NT2/D1 (cell line): ENCODE measurements around the gene FBXO21.
"Not testable (repeated sequence)": the region's sequence is repeated elsewhere in the genome, so short reads cannot be mapped to it uniquely, and the experiment has no call there.

Source experiments
- DNase-seq: peaks from one replicate; pipeline ENCODE4 v3.0.0-alpha.2; 2011; ENCODE audit warnings: low read depth, low spot score
- H3K27me3 ChIP-seq: 2 replicates; pipeline ENCODE4 v1.6.0; 2011; ENCODE audit warnings: mild to moderate bottlenecking; ENCODE audit not compliant: insufficient read length, insufficient read depth
- H3K36me3 ChIP-seq: 2 replicates; pipeline ENCODE4 v1.6.1; 2011; ENCODE audit warnings: mild to moderate bottlenecking, low read length, mixed read lengths; ENCODE audit not compliant: insufficient read depth, insufficient read length
- H3K4me1 ChIP-seq: 2 replicates; pipeline ENCODE4 v1.5.1; 2011; ENCODE audit not compliant: insufficient read depth, insufficient read length
- H3K4me3 ChIP-seq: 2 replicates; pipeline ENCODE4 v1.5.1; 2011; ENCODE audit warnings: low read depth; ENCODE audit not compliant: insufficient read length
- H3K9ac ChIP-seq: 2 replicates; pipeline ENCODE4 v1.6.0; 2011; ENCODE audit warnings: low read depth; ENCODE audit not compliant: insufficient read length
- H3K9me3 ChIP-seq: 2 replicates; pipeline ENCODE4 v1.5.1; 2011; ENCODE audit warnings: mild to moderate bottlenecking, low read length; ENCODE audit not compliant: insufficient read depth
- SUZ12 ChIP-seq: IDR thresholded peaks from 2 replicates; pipeline ENCODE4 v1.6.1; 2011; ENCODE audit not compliant: insufficient read length, insufficient read depth; ENCODE audit errors: extremely low read depth
- YY1 ChIP-seq: IDR thresholded peaks from 2 replicates; pipeline ENCODE4 v1.6.1; 2011; ENCODE audit not compliant: insufficient read length, insufficient read depth
- ZNF274 ChIP-seq: IDR thresholded peaks from 2 replicates; pipeline ENCODE4 v1.6.1; 2011; ENCODE audit warnings: mild to moderate bottlenecking, low read depth, low read length

FBXO21 gene

GRCh38 chr12:117210266-117210918 is 20.1 kb upstream of the FBXO21 start:
- no peaks in the 10 kb centered on the region for H3K36me3 ChIP-seq
- no peak overlapping the region for H3K9ac ChIP-seq
- no peak for DNase-seq
- H3K4me1 ChIP-seq: peaks cover 11% of the 10 kb centered on the region
- no peaks in the 10 kb centered on the region for H3K9me3 ChIP-seq
- TF ChIP-seq ZNF274: no peak
- no peak for TF ChIP-seq SUZ12
- no peak for TF ChIP-seq YY1
- H3K4me3 ChIP-seq: no peak overlapping the region
- no peaks in the 10 kb centered on the region for H3K27me3 ChIP-seq

GRCh38 chr12:117209626-117210025 is 19.4 kb upstream of the FBXO21 start:
- no peak for TF ChIP-seq SUZ12
- TF ChIP-seq YY1: no peak
- TF ChIP-seq ZNF274: no peak
- no peaks in the 10 kb centered on the region for H3K36me3 ChIP-seq
- DNase-seq: no peak
- no peak overlapping the region for H3K9ac ChIP-seq
- no peaks in the 10 kb centered on the region for H3K9me3 ChIP-seq
- H3K27me3 ChIP-seq: no peaks in the 10 kb centered on the region
- H3K4me1 ChIP-seq: peaks cover 11% of the 10 kb centered on the region
- no peak overlapping the region for H3K4me3 ChIP-seq

- no peak overlapping the region for H3K9ac ChIP-seq
- peaks cover 11% of the 10 kb centered on the region for H3K4me1 ChIP-seq
- H3K4me3 ChIP-seq: no peak overlapping the region
- no peaks in the 10 kb centered on the region for H3K36me3 ChIP-seq
- no peak for TF ChIP-seq ZNF274
- TF ChIP-seq YY1: no peak
- TF ChIP-seq SUZ12: no peak
- no peaks in the 10 kb centered on the region for H3K9me3 ChIP-seq
- no peak for DNase-seq
- no peaks in the 10 kb centered on the region for H3K27me3 ChIP-seq
Measured at GRCh38 chr12:117208811-117209455, 18.7 kb upstream of the FBXO21 start.

- H3K36me3 ChIP-seq: no peaks in the 10 kb centered on the region
- no peak overlapping the region for H3K4me3 ChIP-seq
- no peaks in the 10 kb centered on the region for H3K27me3 ChIP-seq
- TF ChIP-seq SUZ12 (no peak), YY1 (no peak), ZNF274 (no peak)
- no peaks in the 10 kb centered on the region for H3K9me3 ChIP-seq
- H3K4me1 ChIP-seq: peaks cover 11% of the 10 kb centered on the region
- DNase-seq: no peak
- H3K9ac ChIP-seq: no peak overlapping the region
Measured at GRCh38 chr12:117208206-117208605, 17.9 kb upstream of the FBXO21 start.

- no peaks in the 10 kb centered on the region for H3K27me3 ChIP-seq
- no peak for DNase-seq
Measured at GRCh38 chr12:117207675-117208074, 17.4 kb upstream of the FBXO21 start.

GRCh38 chr12:117202556-117202955 is 12.3 kb upstream of the FBXO21 start:
- Histone ChIP-seq H3K9me3 (peaks cover 6% of the 10 kb centered on the region; the same call in 1 of the 2 replicates), H3K27me3 (no peaks in the 10 kb centered on the region), H3K36me3 (no peaks in the 10 kb centered on the region), H3K4me3 (no peak overlapping the region), H3K9ac (no peak overlapping the region), H3K4me1 (peaks cover 8% of the 10 kb centered on the region)
- no peak for DNase-seq
- TF ChIP-seq SUZ12 (no peak), YY1 (no peak), ZNF274 (no peak)

More at GRCh38 chr12:117207675-117208074, 17.4 kb upstream of the FBXO21 start:
- H3K4me1 ChIP-seq: peaks cover 11% of the 10 kb centered on the region
- no peak overlapping the region for H3K9ac ChIP-seq
- TF ChIP-seq SUZ12 (no peak), YY1 (no peak)
- no peaks in the 10 kb centered on the region for H3K9me3 ChIP-seq
- H3K4me3 ChIP-seq: no peak overlapping the region
- no peaks in the 10 kb centered on the region for H3K36me3 ChIP-seq

GRCh38 chr12:117202033-117202432 is 11.8 kb upstream of the FBXO21 start:
- no peak overlapping the region for H3K4me3 ChIP-seq

GRCh38 chr12:117199956-117200744 is 9.9 kb upstream of the FBXO21 start:
- not testable (repeated sequence) for H3K4me3 ChIP-seq, DNase-seq, H3K9ac ChIP-seq, H3K27me3 ChIP-seq, H3K4me1 ChIP-seq, H3K36me3 ChIP-seq, H3K9me3 ChIP-seq

More at GRCh38 chr12:117202033-117202432, 11.8 kb upstream of the FBXO21 start:
- peaks cover 6% of the 10 kb centered on the region; the same call in 1 of the 2 replicates for H3K9me3 ChIP-seq
- no peak for TF ChIP-seq ZNF274
- H3K4me1 ChIP-seq: peaks cover 4% of the 10 kb centered on the region
- H3K9ac ChIP-seq: no peak overlapping the region
- no peaks in the 10 kb centered on the region for H3K36me3 ChIP-seq
- H3K27me3 ChIP-seq: no peaks in the 10 kb centered on the region
- DNase-seq: no peak

GRCh38 chr12:117196334-117196733 is 6.1 kb upstream of the FBXO21 start:
- not testable (repeated sequence) for DNase-seq, H3K9ac ChIP-seq, H3K27me3 ChIP-seq, H3K4me1 ChIP-seq, H3K4me3 ChIP-seq, H3K36me3 ChIP-seq, H3K9me3 ChIP-seq

GRCh38 chr12:117195027-117195426 is 4.8 kb upstream of the FBXO21 start:
- not testable (repeated sequence) for H3K9ac ChIP-seq, H3K4me3 ChIP-seq, H3K36me3 ChIP-seq, DNase-seq, H3K9me3 ChIP-seq, H3K4me1 ChIP-seq, H3K27me3 ChIP-seq
